ENCODE data around the gene NDUFS3. TPM values are rescaled to one million over a fixed set of nuclear protein-coding genes. Genes with fewer than 3 reads are reported as not detected.
"Not testable (repeated sequence)": the region's sequence is repeated elsewhere in the genome, so short reads cannot be mapped to it uniquely, and the experiment has no call there.

Gene NDUFS3
- total and polyA plus RNA-seq, 2 experiments from 2014 or later, result 74.4 to 80.8 TPM

GRCh38 chr11:47553406-47553743 lies 25.5 kb upstream of the NDUFS3 start:
- Histone ChIP-seq H3F3A (ENCODE audit: insufficient read depth) (peaks cover 22% of the 10 kb centered on the region), H3K79me2 (ENCODE audit: insufficient read depth) (peaks cover 44% of the 10 kb centered on the region), H4K20me1 (ENCODE audit: insufficient read depth) (peaks cover 7% of the 10 kb centered on the region; the same call in 1 of the 2 replicates), H3K4me3 (peak overlapping the region; percentile 97), H3K27me3 (replicated peaks; ENCODE audit: insufficient read depth) (no peaks in the 10 kb centered on the region), H3K36me3 (ENCODE audit: low read depth) (no peaks in the 10 kb centered on the region), H3K4me1 (ENCODE audit: insufficient read depth) (peaks cover 13% of the 10 kb centered on the region), H3K27ac (peak overlapping the region; percentile 11; the same call in 1 of the 2 replicates), H3K9me2 (ENCODE audit: insufficient read depth) (no peaks in the 10 kb centered on the region), H2AFZ (peak overlapping the region; percentile 91), H3K9ac (peak overlapping the region; percentile 70), H3K4me2 (ENCODE audit: unreplicated experiment) (peak overlapping the region; percentile 85), H3K9me3 (ENCODE audit: low read depth) (no peaks in the 10 kb centered on the region)
- WGBS, 2 experiments (ENCODE audit: low coverage in 1 of 2, low lambda C conversion rate in 2 of 2, missing lambda C conversion rate in 2 of 2), result 4 to 6% methylated on average over 9 of the region's 9 CpGs
- DNase-seq, result peak; percentile 68
- in situ Hi-C loops (cut with MboI), result no loop called here
- TF ChIP-seq EZH2 (IDR thresholded peaks at IDR 0.05; ENCODE audit: insufficient read depth, poor library complexity, severe bottlenecking) (no peak), EZH2phosphoT487 (IDR thresholded peaks at IDR 0.05; ENCODE audit: insufficient read depth, low read depth) (no peak)

- H3K4me3 ChIP-seq; H3K9ac ChIP-seq; H3K36me3 ChIP-seq (ENCODE audit: low read depth); in situ Hi-C loops (cut with MboI); H3K27me3 ChIP-seq (replicated peaks; ENCODE audit: insufficient read depth); DNase-seq; H3K9me2 ChIP-seq (ENCODE audit: insufficient read depth); H3K79me2 ChIP-seq (ENCODE audit: insufficient read depth); H3K27ac ChIP-seq; H3K9me3 ChIP-seq (ENCODE audit: low read depth); H3K4me1 ChIP-seq (ENCODE audit: insufficient read depth); H4K20me1 ChIP-seq (ENCODE audit: insufficient read depth); H3K4me2 ChIP-seq (ENCODE audit: unreplicated experiment); H2AFZ ChIP-seq: not testable (repeated sequence)
- H3F3A ChIP-seq (ENCODE audit: insufficient read depth), result peaks cover 10% of the 10 kb centered on the region
- WGBS, 2 experiments (ENCODE audit: low coverage in 1 of 2, low lambda C conversion rate in 2 of 2, missing lambda C conversion rate in 2 of 2), result 96 to 97% methylated on average over 12 of the region's 12 CpGs
Observed at GRCh38 chr11:47557004-47557403, 21.9 kb upstream of the NDUFS3 start.

- H3K4me1 ChIP-seq (ENCODE audit: insufficient read depth), result no peaks in the 10 kb centered on the region
- H3K27ac ChIP-seq, result no peak overlapping the region
- peaks cover 8% of the 10 kb centered on the region for H3F3A ChIP-seq (ENCODE audit: insufficient read depth)
- 96 to 100% methylated on average over 1 of the region's 1 CpG for WGBS, 2 experiments (ENCODE audit: low coverage in 1 of 2, low lambda C conversion rate in 2 of 2, missing lambda C conversion rate in 2 of 2)
- H2AFZ ChIP-seq, result no peak overlapping the region
- no peaks in the 10 kb centered on the region for H3K9me2 ChIP-seq (ENCODE audit: insufficient read depth)
- no peaks in the 10 kb centered on the region for H3K9me3 ChIP-seq (ENCODE audit: low read depth)
- H3K4me2 ChIP-seq (ENCODE audit: unreplicated experiment), result no peak overlapping the region
- in situ Hi-C loops (cut with MboI), result no loop called here
- DNase-seq, result no peak
- H3K4me3 ChIP-seq, result no peak overlapping the region
- no peaks in the 10 kb centered on the region for H3K36me3 ChIP-seq (ENCODE audit: low read depth)
- no peak overlapping the region for H3K9ac ChIP-seq
- no peaks in the 10 kb centered on the region for H3K79me2 ChIP-seq (ENCODE audit: insufficient read depth)
- TF ChIP-seq EZH2 (IDR thresholded peaks at IDR 0.05; ENCODE audit: insufficient read depth, poor library complexity, severe bottlenecking) (no peak), EZH2phosphoT487 (IDR thresholded peaks at IDR 0.05; ENCODE audit: insufficient read depth, low read depth) (no peak)
- no peaks in the 10 kb centered on the region for H4K20me1 ChIP-seq (ENCODE audit: insufficient read depth)
- no peaks in the 10 kb centered on the region for H3K27me3 ChIP-seq (replicated peaks; ENCODE audit: insufficient read depth)
Observed at GRCh38 chr11:47558695-47559094, 20.2 kb upstream of the NDUFS3 start.

- no peaks in the 10 kb centered on the region for H3K79me2 ChIP-seq (ENCODE audit: insufficient read depth)
- H4K20me1 ChIP-seq (ENCODE audit: insufficient read depth), result no peaks in the 10 kb centered on the region
- no peak overlapping the region for H2AFZ ChIP-seq
- peak; percentile 47 for DNase-seq
- no peaks in the 10 kb centered on the region for H3K9me3 ChIP-seq (ENCODE audit: low read depth)
- in situ Hi-C loops (cut with MboI), result no loop called here
- no peak overlapping the region for H3K27ac ChIP-seq
- no peaks in the 10 kb centered on the region for H3K9me2 ChIP-seq (ENCODE audit: insufficient read depth)
- H3K9ac ChIP-seq, result no peak overlapping the region
- no peak overlapping the region for H3K4me3 ChIP-seq
- no peaks in the 10 kb centered on the region for H3F3A ChIP-seq (ENCODE audit: insufficient read depth)
- no peaks in the 10 kb centered on the region for H3K36me3 ChIP-seq (ENCODE audit: low read depth)
- WGBS, 2 experiments (ENCODE audit: low coverage in 1 of 2, low lambda C conversion rate in 2 of 2, missing lambda C conversion rate in 2 of 2), result 72 to 84% methylated on average over 2 of the region's 2 CpGs
- H3K4me2 ChIP-seq (ENCODE audit: unreplicated experiment), result no peak overlapping the region
- 0 out of 2 replicates have a peak, but pooled peaks cover 3% of the 10 kb centered on the region for H3K4me1 ChIP-seq (ENCODE audit: insufficient read depth)
- TF ChIP-seq EZH2phosphoT487 (IDR thresholded peaks at IDR 0.05; ENCODE audit: insufficient read depth, low read depth) (no peak), EZH2 (IDR thresholded peaks at IDR 0.05; ENCODE audit: insufficient read depth, poor library complexity, severe bottlenecking) (no peak)
- no peaks in the 10 kb centered on the region for H3K27me3 ChIP-seq (replicated peaks; ENCODE audit: insufficient read depth)
Observed at GRCh38 chr11:47560426-47560825, 18.4 kb upstream of the NDUFS3 start.

GRCh38 chr11:47562393-47562792 lies 16.5 kb upstream of the NDUFS3 start:
- peaks cover 18% of the 10 kb centered on the region for H3K79me2 ChIP-seq (ENCODE audit: insufficient read depth)
- H2AFZ ChIP-seq; H4K20me1 ChIP-seq (ENCODE audit: insufficient read depth); DNase-seq; H3K36me3 ChIP-seq (ENCODE audit: low read depth); H3K27ac ChIP-seq; H3K9me2 ChIP-seq (ENCODE audit: insufficient read depth); in situ Hi-C loops (cut with MboI); H3K4me3 ChIP-seq; H3K9ac ChIP-seq; H3K9me3 ChIP-seq (ENCODE audit: low read depth); H3F3A ChIP-seq (ENCODE audit: insufficient read depth); H3K4me2 ChIP-seq (ENCODE audit: unreplicated experiment); H3K4me1 ChIP-seq (ENCODE audit: insufficient read depth); H3K27me3 ChIP-seq (replicated peaks; ENCODE audit: insufficient read depth): not testable (repeated sequence)
- 95 to 98% methylated on average over 4 of the region's 4 CpGs for WGBS, 2 experiments (ENCODE audit: low coverage in 1 of 2, low lambda C conversion rate in 2 of 2, missing lambda C conversion rate in 2 of 2)

- 90 to 93% methylated on average over 9 to 10 of the region's 10 CpGs for WGBS, 2 experiments (ENCODE audit: low coverage in 1 of 2, low lambda C conversion rate in 2 of 2, missing lambda C conversion rate in 2 of 2)
Observed at GRCh38 chr11:47564366-47564765, 14.5 kb upstream of the NDUFS3 start.

More at GRCh38 chr11:47564366-47564765, 14.5 kb upstream of the NDUFS3 start:
- H3K36me3 ChIP-seq (ENCODE audit: low read depth); in situ Hi-C loops (cut with MboI); H4K20me1 ChIP-seq (ENCODE audit: insufficient read depth); H3K27me3 ChIP-seq (replicated peaks; ENCODE audit: insufficient read depth); H3F3A ChIP-seq (ENCODE audit: insufficient read depth); DNase-seq; H3K4me1 ChIP-seq (ENCODE audit: insufficient read depth); H2AFZ ChIP-seq; H3K27ac ChIP-seq; H3K9me2 ChIP-seq (ENCODE audit: insufficient read depth); H3K9me3 ChIP-seq (ENCODE audit: low read depth): not testable (repeated sequence)
- Histone ChIP-seq H3K4me3 (peak overlapping the region; percentile 89; the same call in 1 of the 2 replicates), H3K79me2 (ENCODE audit: insufficient read depth) (peaks cover 38% of the 10 kb centered on the region), H3K9ac (peak overlapping the region; percentile 91), H3K4me2 (ENCODE audit: unreplicated experiment) (peak overlapping the region; percentile 85)

All from GM23248 (cell line).